Mesenchymal stem cell (in vitro differentiated cells and primary cell): ENCODE measurements around the gene PTPRR.

Source experiments
- DNase-seq: peaks from one replicate; pipeline ENCODE4 v3.0.0-alpha.2; 2013
- H2AFZ ChIP-seq: one replicate; pipeline ENCODE4 v1.6.1; 2013; ENCODE audit warnings: low read depth, mild to moderate bottlenecking, control low read depth, inconsistent platforms, low read length, moderate library complexity
- H2AK5ac ChIP-seq: 2 replicates; pipeline ENCODE4 v1.6.1; 2013; ENCODE audit warnings: low read length, moderate library complexity, mild to moderate bottlenecking, inconsistent platforms; ENCODE audit not compliant: severe bottlenecking
- H2BK120ac ChIP-seq: one replicate; pipeline ENCODE4 v1.6.1; 2013; ENCODE audit warnings: low read depth, mild to moderate bottlenecking, inconsistent platforms, low read length, moderate library complexity
- H2BK12ac ChIP-seq, 2 experiments: one replicate each; pipeline ENCODE4 v1.6.1; 2013; ENCODE audit warnings: inconsistent platforms in 2 of 2, low read length in 2 of 2, mild to moderate bottlenecking in 2 of 2, moderate library complexity in 2 of 2, control low read depth in 1 of 2
- H2BK15ac ChIP-seq: one replicate; pipeline ENCODE4 v1.6.1; 2013; ENCODE audit warnings: mild to moderate bottlenecking, low read depth, inconsistent platforms; ENCODE audit not compliant: poor library complexity, severe bottlenecking
- H2BK5ac ChIP-seq: 2 replicates; pipeline ENCODE4 v1.6.1; 2013; ENCODE audit warnings: low read depth, mild to moderate bottlenecking, low read length, control low read depth, inconsistent platforms; ENCODE audit not compliant: poor library complexity, severe bottlenecking
- H3K14ac ChIP-seq, 2 experiments: one replicate each; pipeline ENCODE4 v1.6.1; 2013; ENCODE audit warnings: inconsistent platforms in 2 of 2, low read length in 2 of 2, control low read depth in 1 of 2, mild to moderate bottlenecking in 1 of 2, moderate library complexity in 1 of 2
- H3K18ac ChIP-seq, 2 experiments: one replicate each; pipeline ENCODE4 v1.6.1; 2013; ENCODE audit warnings: inconsistent platforms in 2 of 2, low read length in 2 of 2, control low read depth in 1 of 2, low read depth in 1 of 2, mild to moderate bottlenecking in 1 of 2
- H3K23ac ChIP-seq, 2 experiments: one replicate each; pipeline ENCODE4 v1.6.1; 2013; ENCODE audit warnings: inconsistent platforms in 2 of 2, low read length in 2 of 2, mild to moderate bottlenecking in 2 of 2, moderate library complexity in 2 of 2, control low read depth in 1 of 2
- H3K27ac ChIP-seq: 2 replicates; pipeline ENCODE4 v1.5.1; 2013; ENCODE audit warnings: mild to moderate bottlenecking, moderate library complexity, low read length, control low read depth, inconsistent platforms; ENCODE audit not compliant: poor library complexity, severe bottlenecking
- H3K27me3 ChIP-seq, 2 experiments: 2 replicates each; pipeline versions ENCODE4 v1.6.1 to v1.7.0; 2013; ENCODE audit warnings: low read length in 2 of 2, mild to moderate bottlenecking in 2 of 2, moderate library complexity in 2 of 2, control low read depth in 1 of 2, inconsistent platforms in 1 of 2; ENCODE audit not compliant: control insufficient read depth in 1 of 2, insufficient read depth in 1 of 2
- H3K36me3 ChIP-seq, 2 experiments: 2 replicates each; pipeline versions ENCODE4 v1.6.1 to v1.7.0; 2013; ENCODE audit warnings: low read length in 2 of 2, control low read depth in 1 of 2, inconsistent platforms in 1 of 2, low read depth in 1 of 2, mild to moderate bottlenecking in 1 of 2; ENCODE audit not compliant: insufficient read depth in 2 of 2, control insufficient read depth in 1 of 2
- H3K4ac ChIP-seq, 2 experiments: one replicate each; pipeline ENCODE4 v1.6.1; 2013; ENCODE audit warnings: inconsistent platforms in 2 of 2, low read length in 2 of 2, mild to moderate bottlenecking in 2 of 2, moderate library complexity in 2 of 2, control low read depth in 1 of 2, low read depth in 1 of 2
- H3K4me1 ChIP-seq: 2 replicates; pipeline ENCODE4 v1.6.1; 2013; ENCODE audit warnings: low read depth, low read length, control low read depth; ENCODE audit not compliant: control insufficient read depth, insufficient read depth
- H3K4me2 ChIP-seq: 2 replicates; pipeline ENCODE4 v1.6.1; 2013; ENCODE audit warnings: low read length, mild to moderate bottlenecking, inconsistent platforms; ENCODE audit not compliant: poor library complexity, severe bottlenecking
- H3K4me3 ChIP-seq, 2 experiments: 2 replicates each; pipeline versions ENCODE4 v1.5.1 to v1.7.0; 2013; ENCODE audit warnings: low read length in 2 of 2, mild to moderate bottlenecking in 2 of 2, control low read depth in 1 of 2, low read depth in 1 of 2; ENCODE audit not compliant: insufficient read depth in 1 of 2
- H3K79me1 ChIP-seq: replicated peaks from 2 replicates; pipeline ENCODE4 v1.6.1; 2013; ENCODE audit warnings: mild to moderate bottlenecking, control low read depth, low read length, inconsistent platforms; ENCODE audit not compliant: poor library complexity, severe bottlenecking
- H3K9ac ChIP-seq: 2 replicates; pipeline ENCODE4 v1.7.0; 2013; ENCODE audit warnings: mild to moderate bottlenecking, low read length, moderate library complexity
- H3K9me3 ChIP-seq: 2 replicates; pipeline ENCODE4 v1.7.0; 2013; ENCODE audit warnings: mild to moderate bottlenecking, low read length; ENCODE audit not compliant: control insufficient read depth
- H4K8ac ChIP-seq: one replicate; pipeline ENCODE4 v1.6.1; 2013; ENCODE audit warnings: inconsistent platforms, mild to moderate bottlenecking, low read length, moderate library complexity
- H4K91ac ChIP-seq: one replicate; pipeline ENCODE4 v1.6.1; 2013; ENCODE audit warnings: mild to moderate bottlenecking, low read length, inconsistent platforms
- WGBS: methylation state at CpG from one replicate; pipeline ENCODE4 v1.1.7; 2013; ENCODE audit warnings: mixed read lengths; 5-methylcytosine and 5-hydroxymethylcytosine counted together

PTPRR gene

GRCh38 chr12:70598467-70599193 lies 321.9 kb downstream of the PTPRR start:
- Histone ChIP-seq H2BK12ac (no peak overlapping the region), H2BK15ac (no peak overlapping the region), H2BK5ac (no peak overlapping the region), H2BK120ac (no peak overlapping the region), H3K18ac (no peak overlapping the region), H2AFZ (no peak overlapping the region), H3K14ac (no peak overlapping the region), H3K4me1 (no peaks in the 10 kb centered on the region), H3K4me2 (no peak overlapping the region), H3K9me3 (no peaks in the 10 kb centered on the region), H2AK5ac (no peak overlapping the region), H3K36me3 (no peaks in the 10 kb centered on the region), H3K4ac (no peak overlapping the region), H4K91ac (no peak overlapping the region), H3K27ac (no peak overlapping the region), H3K23ac (no peak overlapping the region), H4K8ac (no peak overlapping the region), H3K79me1 (no peaks in the 10 kb centered on the region), H3K9ac (no peak overlapping the region), H3K27me3 (no peaks in the 10 kb centered on the region), H3K4me3 (no peak overlapping the region)
- no peak for DNase-seq
- 80% methylated on average over 4 of the region's 4 CpGs for WGBS

DNA sequence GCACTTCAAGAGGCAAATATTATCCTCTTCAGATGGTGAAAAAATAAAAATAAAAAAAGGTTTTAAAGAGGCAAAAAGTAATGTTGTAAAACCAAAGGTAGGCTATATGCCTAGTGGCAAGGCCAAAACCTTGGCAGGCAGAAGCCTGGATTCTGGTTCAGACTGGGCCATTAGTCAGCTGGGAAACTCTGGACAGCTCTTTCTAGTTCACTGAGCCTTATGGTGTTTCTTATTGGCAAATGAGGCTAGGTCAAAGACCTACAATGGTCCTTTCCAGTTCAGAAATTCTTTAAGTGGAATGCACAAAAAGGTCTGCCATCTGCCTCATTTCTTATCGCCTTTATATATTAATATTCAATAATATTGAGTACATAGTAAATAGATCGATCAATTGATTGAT lies 327.9 kb downstream of the PTPRR start:
- Histone ChIP-seq H3K18ac (no peak overlapping the region), H3K36me3 (no peaks in the 10 kb centered on the region), H3K9me3 (no peaks in the 10 kb centered on the region), H3K27ac (no peak overlapping the region), H2BK120ac (no peak overlapping the region), H3K27me3 (no peaks in the 10 kb centered on the region), H3K4ac (no peak overlapping the region), H2AFZ (no peak overlapping the region), H2AK5ac (no peak overlapping the region), H4K8ac (no peak overlapping the region), H3K4me2 (no peak overlapping the region), H4K91ac (no peak overlapping the region), H3K79me1 (no peaks in the 10 kb centered on the region), H2BK12ac (no peak overlapping the region), H3K4me3 (no peak overlapping the region), H3K14ac (no peak overlapping the region), H3K23ac (no peak overlapping the region), H3K4me1 (no peaks in the 10 kb centered on the region), H2BK15ac (no peak overlapping the region), H2BK5ac (no peak overlapping the region), H3K9ac (no peak overlapping the region)
- no CpG with 5 or more reads among the region's 2 CpGs for WGBS
- no peak for DNase-seq

DNA sequence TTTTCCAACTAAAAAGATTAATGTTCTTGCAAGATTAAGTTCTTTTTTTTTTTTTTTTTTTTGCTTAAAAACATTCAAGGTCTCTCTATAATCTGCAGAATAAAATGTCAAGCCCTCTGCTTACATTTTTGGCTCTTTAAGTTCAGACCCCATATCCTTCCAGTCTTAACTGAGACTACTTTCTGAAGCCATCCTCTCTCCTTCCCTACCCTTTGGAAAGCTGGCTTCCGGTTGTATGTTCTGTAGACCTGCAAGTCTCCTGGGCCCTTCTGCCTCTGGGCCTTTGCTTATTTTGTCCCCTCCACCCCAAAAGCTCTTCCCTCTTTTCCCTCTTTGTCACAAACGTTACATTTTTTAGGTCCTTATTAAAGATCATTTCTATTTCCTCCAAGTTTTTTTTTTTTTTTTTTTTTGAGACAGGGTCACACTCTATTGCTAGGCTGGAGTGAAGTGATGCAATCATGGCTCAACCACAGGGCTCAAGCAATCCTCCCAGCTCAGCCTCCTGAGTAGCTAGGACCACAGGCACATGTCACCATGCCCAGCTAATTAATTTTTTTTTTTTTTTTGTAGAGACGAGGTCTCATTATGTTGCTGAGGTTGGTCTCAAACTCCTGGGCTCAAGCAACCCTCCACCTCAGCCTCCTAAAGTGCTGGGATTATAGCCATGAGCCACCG lies 329.9 kb downstream of the PTPRR start:
- no peak overlapping the region for H2BK120ac ChIP-seq
- H3K4me3 ChIP-seq = no peak overlapping the region
- H3K79me1 ChIP-seq = no peaks in the 10 kb centered on the region
- H3K23ac ChIP-seq = no peak overlapping the region
- no peak overlapping the region for H3K4ac ChIP-seq
- H3K4me2 ChIP-seq = no peak overlapping the region
- H3K27me3 ChIP-seq = no peaks in the 10 kb centered on the region
- no peak overlapping the region for H3K18ac ChIP-seq
- no peak overlapping the region for H2BK12ac ChIP-seq
- no peak overlapping the region for H2AFZ ChIP-seq
- H3K4me1 ChIP-seq = no peaks in the 10 kb centered on the region
- H3K9ac ChIP-seq = no peak overlapping the region
- H3K36me3 ChIP-seq = no peaks in the 10 kb centered on the region
- no peak for DNase-seq
- H4K91ac ChIP-seq = no peak overlapping the region
- WGBS = 96% methylated on average over 2 of the region's 4 CpGs
- no peak overlapping the region for H3K27ac ChIP-seq
- H2BK5ac ChIP-seq = no peak overlapping the region
- H2AK5ac ChIP-seq = no peak overlapping the region
- H3K14ac ChIP-seq = no peak overlapping the region
- H4K8ac ChIP-seq = no peak overlapping the region
- H2BK15ac ChIP-seq = no peak overlapping the region
- H3K9me3 ChIP-seq = no peaks in the 10 kb centered on the region

- no peak overlapping the region for H3K18ac ChIP-seq
- H3K4me3 ChIP-seq = no peak overlapping the region
- WGBS = 50% methylated on average over 4 of the region's 6 CpGs
- no peaks in the 10 kb centered on the region for H3K4me1 ChIP-seq
- H2BK5ac ChIP-seq = no peak overlapping the region
- no peak overlapping the region for H2AFZ ChIP-seq
- no peaks in the 10 kb centered on the region for H3K27me3 ChIP-seq
- H3K36me3 ChIP-seq = no peaks in the 10 kb centered on the region
- no peak overlapping the region for H3K9ac ChIP-seq
- H2BK120ac ChIP-seq = no peak overlapping the region
- H3K79me1 ChIP-seq = no peaks in the 10 kb centered on the region
- H4K8ac ChIP-seq = no peak overlapping the region
- H2AK5ac ChIP-seq = no peak overlapping the region
- H3K14ac ChIP-seq = no peak overlapping the region
- H3K9me3 ChIP-seq = no peaks in the 10 kb centered on the region
- no peak overlapping the region for H2BK15ac ChIP-seq
- H3K23ac ChIP-seq = no peak overlapping the region
- H3K27ac ChIP-seq = no peak overlapping the region
- peak; percentile 70 for DNase-seq
- no peak overlapping the region for H3K4ac ChIP-seq
- H4K91ac ChIP-seq = no peak overlapping the region
- no peak overlapping the region for H3K4me2 ChIP-seq
- no peak overlapping the region for H2BK12ac ChIP-seq
Measured at GRCh38 chr12:70590051-70590450, 330.5 kb downstream of the PTPRR start.
